NAMALWA (cell line): ENCODE results near the gene TMEM164.

Experiments
- DNase-seq: peaks from one replicate; pipeline ENCODE4 v3.0.0-alpha.2; 2015; ENCODE audit warnings: low spot score

TMEM164 gene

DNA sequence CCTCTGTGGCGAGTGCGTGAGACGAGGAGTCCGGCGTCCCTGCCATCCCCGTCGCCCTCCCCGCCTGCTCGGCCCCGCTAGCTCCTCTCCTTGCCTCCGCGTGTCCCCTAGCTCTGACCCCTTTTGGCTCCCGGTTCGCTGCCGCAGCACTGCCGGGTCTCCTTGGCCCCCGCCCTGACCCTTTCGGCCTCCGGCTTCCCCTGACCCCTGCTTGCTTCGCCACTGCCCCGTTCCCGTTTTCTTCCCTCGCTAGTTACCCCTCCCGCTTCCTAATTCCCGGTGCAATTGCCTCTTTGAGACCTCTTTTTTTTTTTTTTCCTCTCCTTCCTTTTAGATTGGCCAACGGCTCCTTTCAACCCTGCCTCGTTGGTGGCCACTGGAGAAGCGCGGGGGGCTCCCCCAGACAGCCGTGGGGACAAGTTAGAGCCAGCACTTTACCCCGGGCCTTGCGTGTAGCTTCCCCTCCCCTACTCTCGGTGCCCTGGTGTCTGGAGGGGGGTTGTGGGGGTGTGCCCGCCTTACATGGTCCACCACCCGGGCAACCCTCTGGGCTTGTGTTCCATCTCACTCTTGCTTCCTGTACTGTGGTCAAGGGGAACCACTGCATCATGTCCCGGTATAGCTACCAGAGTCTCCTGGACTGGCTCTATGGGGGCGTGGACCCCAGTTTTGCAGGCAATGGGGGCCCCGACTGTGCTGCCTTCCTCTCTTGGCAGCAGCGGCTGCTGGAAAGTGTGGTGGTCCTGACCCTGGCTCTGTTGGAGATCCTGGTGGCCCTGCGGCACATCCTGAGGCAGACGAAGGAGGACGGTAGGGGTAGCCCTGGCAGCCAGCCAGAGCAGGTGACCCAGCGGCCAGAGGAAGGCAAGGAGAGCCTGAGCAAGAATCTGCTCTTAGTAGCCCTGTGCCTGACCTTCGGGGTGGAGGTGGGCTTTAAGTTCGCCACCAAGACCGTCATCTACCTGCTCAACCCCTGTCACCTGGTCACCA, 548 bp downstream of the TMEM164 start:
- peak; percentile 8 for DNase-seq

- DNase-seq, result no peak
Measured at GRCh38 chrX:110004215-110004614, 1.3 kb downstream of the TMEM164 start.

- no peak for DNase-seq
Measured at GRCh38 chrX:110004731-110005369, 1.9 kb downstream of the TMEM164 start.

DNA sequence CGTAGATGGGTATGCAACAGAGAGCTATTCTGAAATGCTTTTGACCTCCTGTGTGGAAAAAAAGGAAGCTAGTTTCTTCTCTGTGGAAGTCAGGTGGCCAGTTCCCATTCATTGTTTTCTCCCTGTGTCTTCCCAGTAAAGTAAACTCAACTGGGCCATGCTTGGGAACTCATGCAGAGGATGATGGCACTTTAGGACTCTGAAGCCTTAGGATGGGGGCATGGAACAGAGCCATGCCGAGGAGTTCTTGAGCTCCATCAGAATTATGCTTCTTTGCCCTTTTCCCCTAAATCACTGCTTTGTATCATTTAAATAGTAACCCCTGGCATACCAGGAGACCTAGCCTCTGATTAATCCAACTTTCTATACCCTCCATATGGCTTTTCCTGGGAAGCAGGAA, 3.2 kb downstream of the TMEM164 start:
- DNase-seq, result no peak

GRCh38 chrX:110006821-110007375, 4.0 kb downstream of the TMEM164 start:
- DNase-seq, result no peak

GRCh38 chrX:110008011-110008635, 5.2 kb downstream of the TMEM164 start:
- no peak for DNase-seq

DNA sequence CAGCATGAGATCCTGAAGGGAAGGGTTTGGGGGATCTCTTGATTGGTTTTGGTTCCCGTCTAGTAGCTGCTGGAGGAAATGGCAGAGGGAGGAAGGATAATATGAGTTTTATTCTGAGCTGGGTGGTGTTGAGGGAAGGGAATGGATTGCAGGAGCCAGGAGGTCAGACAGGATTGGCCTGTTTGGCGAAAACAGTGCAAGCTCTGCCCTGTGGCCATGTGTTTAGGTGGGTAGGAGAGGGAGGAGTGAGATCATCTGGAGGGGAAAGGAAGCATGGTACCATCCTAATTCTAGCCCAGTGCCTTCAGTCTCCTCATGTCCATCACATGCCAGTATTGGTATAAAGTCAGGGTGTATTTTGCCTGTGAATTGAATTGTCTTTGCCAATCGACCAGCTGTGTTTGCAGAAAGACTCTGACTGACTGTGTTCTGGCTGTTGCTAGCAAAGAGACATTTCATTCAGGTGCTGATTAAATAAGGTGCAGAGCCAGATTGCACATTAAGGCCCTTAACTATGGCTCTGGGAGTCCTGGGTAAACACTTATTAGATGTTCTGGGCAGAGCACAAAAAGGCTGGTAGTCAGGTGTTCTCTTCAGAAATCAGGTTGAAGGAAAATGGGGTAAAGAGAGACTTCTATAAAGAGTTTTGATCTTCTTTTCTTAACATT, 10.0 kb downstream of the TMEM164 start:
- DNase-seq, result no peak

- DNase-seq, result no peak
Measured at GRCh38 chrX:110013968-110014367, 11.1 kb downstream of the TMEM164 start.

- DNase-seq, result no peak
Measured at GRCh38 chrX:110015032-110015431, 12.1 kb downstream of the TMEM164 start.

DNA sequence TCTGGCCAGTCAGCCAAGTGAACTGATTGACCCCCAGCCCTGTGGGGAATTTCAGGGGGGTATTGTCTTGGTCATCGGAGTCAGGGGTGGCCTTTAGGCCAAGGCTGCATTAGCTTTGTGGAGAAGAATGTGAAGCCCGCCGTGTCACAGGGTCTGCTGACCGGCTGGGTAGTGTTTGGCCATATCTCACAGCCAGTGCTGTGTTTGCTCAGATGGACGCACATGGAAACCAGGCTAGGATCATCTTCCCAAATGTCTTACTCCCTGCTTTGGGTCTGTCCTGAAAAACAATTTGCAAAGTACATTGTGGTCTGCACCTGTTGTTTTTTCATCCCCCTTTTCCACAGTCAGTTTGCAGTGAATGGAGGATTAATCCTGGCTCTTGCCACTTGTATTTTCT, 13.0 kb downstream of the TMEM164 start:
- DNase-seq, result no peak

DNA sequence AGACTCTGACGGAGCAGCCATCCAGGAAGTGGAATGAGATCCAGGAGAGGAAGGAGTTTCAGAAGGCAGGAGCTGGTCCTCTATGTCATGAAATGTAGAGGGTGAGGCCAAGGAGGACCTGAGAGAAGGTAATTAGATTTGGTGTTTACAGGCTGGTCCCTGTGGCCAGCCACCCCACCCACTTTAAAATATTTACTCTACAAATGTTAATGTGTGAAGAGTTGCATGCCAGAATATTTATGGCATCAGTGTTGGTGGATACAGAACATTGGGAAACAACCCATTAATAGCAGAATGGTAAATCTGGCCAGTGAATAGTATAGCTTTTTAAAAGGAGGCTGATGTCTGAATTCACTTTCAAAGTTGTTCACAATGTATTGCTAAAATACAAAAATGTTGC, 17.6 kb downstream of the TMEM164 start:
- no peak for DNase-seq

DNA sequence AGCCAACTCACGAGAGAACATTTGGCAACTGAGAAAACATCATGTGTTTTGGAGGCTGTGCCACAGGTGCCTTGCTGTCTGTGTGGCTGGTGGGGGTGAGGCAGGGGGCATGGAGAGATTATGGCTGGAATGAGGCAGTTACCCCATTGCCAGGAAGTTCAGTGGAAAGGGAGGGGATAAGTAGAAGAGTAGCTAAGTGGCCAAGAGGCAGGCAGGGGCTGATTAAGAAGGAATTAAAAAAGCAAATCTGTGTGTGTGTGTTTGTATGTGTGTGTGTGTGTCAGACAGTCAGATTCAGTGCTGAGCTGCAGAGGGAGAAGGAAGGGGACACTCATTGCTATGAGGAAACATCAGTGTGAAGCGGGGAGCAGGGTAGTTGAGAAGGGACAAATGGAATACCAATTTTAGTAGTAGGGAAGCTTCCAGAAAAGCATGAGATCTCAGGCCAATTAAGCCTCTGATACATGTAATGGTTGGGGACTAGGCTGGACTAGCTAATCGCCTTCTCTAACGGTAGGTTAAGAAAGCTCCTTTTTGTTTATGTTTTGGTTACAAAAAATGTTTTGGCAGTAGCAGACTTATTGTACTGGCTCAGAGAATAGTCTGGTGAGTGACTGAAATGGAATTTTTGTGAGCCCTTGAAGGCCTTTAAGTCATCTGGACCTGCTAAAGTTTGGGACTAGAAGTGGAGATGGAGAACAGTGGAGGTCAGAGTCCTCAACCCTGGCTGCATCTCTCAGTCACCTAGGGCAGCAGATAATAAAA, 18.5 kb downstream of the TMEM164 start:
- DNase-seq, result no peak

DNA sequence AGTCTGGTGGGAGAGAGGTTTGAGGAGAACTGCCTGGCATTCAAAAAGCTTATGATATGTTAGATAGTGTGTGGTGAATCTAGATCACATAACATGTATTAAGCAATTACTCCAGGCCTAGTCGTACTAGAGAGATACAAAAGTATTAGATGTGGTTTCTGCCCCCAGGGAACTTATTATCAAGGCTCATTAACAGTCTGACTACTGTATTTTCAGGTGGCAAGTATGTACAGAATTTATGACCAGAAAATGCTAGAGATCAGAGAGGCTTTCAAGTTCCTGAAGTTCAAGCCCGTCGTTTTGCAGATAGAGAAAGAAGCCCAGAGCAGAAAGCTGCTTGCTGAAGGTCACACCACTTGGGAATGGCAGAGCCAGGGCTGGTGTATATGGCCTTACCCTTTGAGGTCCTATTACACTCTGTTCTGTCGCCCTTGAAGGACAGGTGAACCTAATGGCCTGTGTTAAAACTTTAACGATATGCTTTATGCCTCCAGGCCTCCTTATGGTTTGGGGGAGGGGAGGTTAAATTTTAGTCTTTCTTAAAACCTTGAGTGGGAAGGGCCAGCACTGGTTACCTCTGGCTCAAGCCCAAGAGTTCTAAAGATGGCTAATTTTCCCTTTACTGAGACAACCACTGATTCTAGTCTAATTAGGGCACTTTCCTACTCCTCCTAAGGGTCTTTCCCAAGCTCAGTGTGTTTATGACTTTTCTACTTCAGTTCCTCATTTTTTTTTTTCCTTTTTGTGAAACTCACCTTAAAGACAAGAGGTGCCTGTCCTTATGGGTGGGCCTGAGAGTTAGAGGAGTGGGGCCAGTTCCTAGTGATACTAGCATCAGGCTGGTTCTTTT, 19.9 kb downstream of the TMEM164 start:
- DNase-seq, result no peak

- no peak for DNase-seq
Measured at GRCh38 chrX:110025395-110025794, 22.5 kb downstream of the TMEM164 start.

- no peak for DNase-seq
Measured at GRCh38 chrX:110026099-110026844, 23.4 kb downstream of the TMEM164 start.

GRCh38 chrX:110032534-110033147, 29.7 kb downstream of the TMEM164 start:
- no peak for DNase-seq

GRCh38 chrX:110034036-110034435, 31.1 kb downstream of the TMEM164 start:
- DNase-seq, result no peak

- no peak for DNase-seq
Measured at GRCh38 chrX:110036162-110037033, 33.5 kb downstream of the TMEM164 start.
